ENCODE results near the gene CCSER1.
"Not testable (repeated sequence)": the region's sequence is repeated elsewhere in the genome, so short reads cannot be mapped to it uniquely, and the experiment has no call there.

Gene CCSER1

DNA sequence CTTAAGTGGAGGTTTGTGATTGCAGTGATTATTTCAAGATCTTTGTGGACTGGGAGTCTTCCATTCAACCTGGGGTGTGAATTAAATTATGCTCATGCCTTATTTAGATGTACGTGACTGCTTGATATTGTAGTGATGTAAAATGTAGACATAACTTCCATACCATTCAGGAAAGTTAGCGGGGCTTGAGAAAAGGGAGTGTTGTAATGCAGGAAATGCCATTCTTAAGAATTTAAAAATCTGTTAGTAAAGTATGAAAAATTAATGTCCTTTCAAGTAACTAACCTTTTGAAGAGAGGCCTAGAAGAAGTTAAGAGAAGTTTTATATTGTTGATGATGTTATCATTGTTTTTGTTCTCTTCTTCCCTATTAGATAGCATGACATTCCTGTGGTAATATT is 318.2 kb downstream of the CCSER1 start:
- DNase-seq (ENCODE audit: low read depth in 2 of 2): no peak

- no peak for DNase-seq (ENCODE audit: low read depth in 2 of 2)
Observed at GRCh38 chr4:90449626-90450025, 322.4 kb downstream of the CCSER1 start.

DNA sequence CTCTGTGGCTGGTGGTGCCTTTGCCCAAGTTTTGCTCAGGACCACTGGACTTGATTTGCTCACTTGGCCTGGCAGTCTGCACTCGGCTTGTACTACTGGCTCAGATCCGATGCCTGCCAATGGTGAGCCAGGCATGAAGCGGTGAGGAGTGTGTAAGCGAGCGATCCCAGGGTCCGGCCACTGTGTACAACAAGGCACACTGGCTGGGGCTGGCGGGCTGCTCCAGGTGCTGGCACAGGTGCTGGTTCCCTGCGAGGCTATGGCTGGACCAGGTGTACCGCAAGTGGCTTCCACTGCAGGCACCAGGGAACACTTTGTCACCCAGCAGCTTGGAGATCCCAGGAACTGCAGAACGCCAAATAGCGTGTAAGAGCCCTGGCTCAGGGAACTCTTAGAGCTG is 329.7 kb downstream of the CCSER1 start:
- no peak for DNase-seq (ENCODE audit: low read depth in 2 of 2)

GRCh38 chr4:90457817-90458216 is 330.6 kb downstream of the CCSER1 start:
- DNase-seq (ENCODE audit: low read depth in 2 of 2): no peak

DNA sequence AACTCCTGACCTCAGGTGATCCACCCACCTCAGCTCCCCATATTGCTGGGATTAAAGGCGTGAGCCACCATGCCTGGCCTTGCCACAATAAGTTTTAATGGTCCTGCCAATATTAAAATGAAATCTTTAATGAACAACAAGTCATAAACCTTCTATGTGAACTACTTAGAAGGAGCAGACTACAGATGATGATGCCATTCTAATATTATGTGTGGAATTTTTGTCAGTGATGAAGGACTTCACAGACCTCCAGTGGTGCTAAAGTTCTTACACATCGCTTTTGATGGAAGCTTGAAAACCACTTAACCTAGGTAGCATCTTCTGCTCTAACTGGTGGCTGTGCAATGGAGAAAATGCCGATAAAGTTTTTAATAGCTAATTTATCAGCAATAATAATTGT is 331.4 kb downstream of the CCSER1 start:
- DNase-seq (ENCODE audit: low read depth in 2 of 2): no peak

DNA sequence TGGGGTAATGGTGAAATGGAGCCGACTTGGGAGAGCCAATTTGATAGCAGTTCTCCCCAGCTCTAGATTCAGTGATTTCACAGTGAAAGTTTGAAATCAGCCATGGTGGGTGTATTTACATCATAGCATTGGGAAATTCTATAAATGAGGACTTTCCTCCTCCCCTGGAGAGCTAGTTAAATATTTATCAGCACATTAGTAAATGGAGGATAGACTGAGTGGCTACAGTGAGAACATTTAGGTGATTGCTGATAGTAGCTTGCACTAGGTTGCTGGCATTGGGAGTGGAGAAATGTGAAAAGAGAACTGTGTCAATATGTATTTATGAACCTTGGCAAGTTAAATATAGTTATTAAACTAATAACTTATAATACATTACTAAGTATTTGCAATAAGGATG is 347.3 kb downstream of the CCSER1 start:
- no peak for DNase-seq (ENCODE audit: low read depth in 2 of 2)

DNA sequence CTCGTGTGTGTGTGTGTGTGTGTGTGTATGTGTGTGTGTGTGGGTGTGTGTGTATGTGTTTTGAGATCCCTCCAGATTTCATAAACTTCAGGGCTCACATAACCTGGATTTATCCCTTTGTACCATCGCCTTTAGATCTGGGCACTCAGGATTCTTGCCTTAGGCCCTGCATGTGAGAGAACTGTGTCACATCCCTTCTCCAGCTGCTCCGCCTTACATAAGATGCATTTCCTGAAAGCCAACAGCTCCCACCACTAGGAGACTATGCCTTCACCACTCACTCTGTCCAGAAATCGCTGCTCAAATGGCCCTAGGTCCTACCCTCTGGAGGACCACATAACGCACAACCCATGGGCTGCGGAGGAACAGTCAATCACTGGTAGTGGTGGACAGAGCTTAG is 348.8 kb downstream of the CCSER1 start:
- DNase-seq (ENCODE audit: low read depth in 2 of 2): no peak

- no peak for DNase-seq (ENCODE audit: low read depth in 2 of 2)
Observed at GRCh38 chr4:90476586-90476985, 349.4 kb downstream of the CCSER1 start.

- not testable (repeated sequence) for DNase-seq (ENCODE audit: low read depth in 2 of 2)
Observed at GRCh38 chr4:90484894-90485293, 357.7 kb downstream of the CCSER1 start.

GRCh38 chr4:90486346-90486745 is 359.2 kb downstream of the CCSER1 start:
- no peak for DNase-seq (ENCODE audit: low read depth in 2 of 2)

- DNase-seq (ENCODE audit: low read depth in 2 of 2): no peak
Observed at GRCh38 chr4:90495211-90495610, 368.0 kb downstream of the CCSER1 start.

DNA sequence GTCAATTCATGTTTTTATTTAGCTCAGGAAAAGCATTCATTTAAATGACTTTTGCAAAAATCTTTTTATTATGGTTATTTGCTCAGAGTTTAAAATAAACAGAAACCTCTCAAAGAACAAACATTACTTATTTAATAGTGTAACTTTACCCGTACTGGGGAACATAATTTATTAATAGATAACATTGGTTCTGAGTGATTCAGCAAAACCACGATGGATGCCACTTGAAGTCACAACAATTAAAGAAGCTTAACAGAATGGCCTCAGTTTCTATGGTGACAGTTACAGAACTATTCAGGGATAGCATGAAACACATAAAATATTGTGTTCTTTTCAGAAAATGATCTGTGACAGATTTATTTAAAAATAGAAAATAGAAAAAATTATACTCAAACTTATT is 368.7 kb downstream of the CCSER1 start:
- DNase-seq (ENCODE audit: low read depth in 2 of 2): no peak

- DNase-seq (ENCODE audit: low read depth in 2 of 2): no peak
Observed at GRCh38 chr4:90498175-90498574, 371.0 kb downstream of the CCSER1 start.

GRCh38 chr4:90503677-90504076 is 376.5 kb downstream of the CCSER1 start:
- DNase-seq (ENCODE audit: low read depth in 2 of 2): no peak

DNA sequence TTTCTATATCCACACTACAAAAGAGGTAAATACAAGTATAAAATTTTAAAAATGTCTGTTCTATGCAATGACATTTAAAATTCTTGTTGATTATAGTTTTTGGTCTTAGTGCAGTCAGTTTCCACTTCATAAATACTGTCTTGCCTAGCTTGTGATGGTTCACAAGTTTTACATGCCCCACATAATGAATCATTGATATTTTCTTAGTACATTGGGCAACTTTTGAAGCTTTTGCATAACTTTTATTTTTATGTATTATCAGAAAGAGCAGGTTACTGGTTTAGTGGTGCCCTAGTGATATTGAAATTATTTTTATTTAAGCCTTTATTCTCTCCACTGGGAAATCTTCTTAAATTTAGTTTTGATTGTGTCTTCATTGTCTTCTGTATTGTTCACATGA is 388.0 kb downstream of the CCSER1 start:
- DNase-seq (ENCODE audit: low read depth in 2 of 2): no peak

GRCh38 chr4:90528551-90528950 is 401.4 kb downstream of the CCSER1 start:
- no peak for DNase-seq (ENCODE audit: low read depth in 2 of 2)

GRCh38 chr4:90536408-90536807 is 409.2 kb downstream of the CCSER1 start:
- DNase-seq (ENCODE audit: low read depth in 2 of 2): no peak

DNA sequence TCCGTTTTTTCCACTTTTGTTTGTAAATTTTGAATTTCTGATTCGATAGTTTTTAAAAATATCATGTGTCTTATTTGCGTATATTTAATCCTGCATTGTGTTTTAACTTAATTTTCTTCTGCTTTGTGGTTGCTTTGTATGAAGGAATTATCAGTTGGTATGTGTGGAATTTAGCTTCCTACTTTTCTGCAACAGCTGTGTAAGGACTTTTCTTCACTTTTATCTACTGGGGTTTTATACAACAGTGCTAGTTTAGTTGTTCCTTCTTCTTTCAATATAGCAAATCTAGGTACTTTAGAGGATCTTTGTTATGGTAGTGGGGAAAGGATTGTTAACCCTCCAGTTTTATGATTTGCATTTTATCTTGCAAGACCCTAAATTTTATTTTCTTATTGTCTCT is 410.3 kb downstream of the CCSER1 start:
- DNase-seq (ENCODE audit: low read depth in 2 of 2): no peak

DNA sequence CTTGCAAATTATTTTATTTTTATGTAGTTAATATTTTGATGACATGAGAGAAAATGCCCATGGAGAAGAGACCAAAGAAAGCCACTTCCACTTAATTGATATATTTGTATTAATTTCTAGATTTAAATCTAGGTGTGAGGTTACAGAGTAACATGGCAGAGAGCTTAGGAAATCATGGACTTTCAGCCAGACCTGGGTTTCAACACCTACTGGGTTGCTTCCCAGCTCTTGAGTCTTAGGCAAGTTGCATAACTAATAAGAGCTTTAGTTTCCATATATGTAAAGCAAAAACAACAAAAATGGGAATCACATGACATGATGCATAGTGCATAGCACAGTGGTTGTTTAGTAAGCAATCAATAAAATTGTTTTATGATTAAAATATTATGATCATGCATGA is 413.3 kb downstream of the CCSER1 start:
- no peak for DNase-seq (ENCODE audit: low read depth in 2 of 2)

GRCh38 chr4:90542216-90542615 is 415.0 kb downstream of the CCSER1 start:
- DNase-seq (ENCODE audit: low read depth in 2 of 2): no peak

- no peak for DNase-seq (ENCODE audit: low read depth in 2 of 2)
Observed at GRCh38 chr4:90543419-90544170, 416.4 kb downstream of the CCSER1 start.

- DNase-seq (ENCODE audit: low read depth in 2 of 2): no peak
Observed at GRCh38 chr4:90544532-90545045, 417.4 kb downstream of the CCSER1 start.

DNA sequence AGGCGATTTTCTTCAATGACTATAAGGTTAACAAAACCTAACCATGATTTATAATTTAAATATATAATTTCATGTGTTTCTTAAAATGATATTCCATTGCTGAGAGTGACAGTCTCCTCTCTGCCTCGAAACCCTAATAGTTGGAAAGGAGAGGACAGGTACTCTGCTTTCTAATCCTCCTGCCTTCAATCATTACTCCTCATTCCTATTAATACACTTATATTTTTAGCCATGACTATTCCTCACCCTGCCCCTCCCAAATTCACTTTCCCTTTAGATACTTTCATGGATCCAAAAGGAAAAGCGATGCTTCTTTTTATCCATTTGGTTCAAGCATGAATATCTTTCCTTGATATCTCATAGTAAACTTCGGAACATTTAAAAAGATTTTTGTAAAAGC is 418.2 kb downstream of the CCSER1 start:
- DNase-seq (ENCODE audit: low read depth in 2 of 2): no peak

- DNase-seq (ENCODE audit: low read depth in 2 of 2): no peak
Observed at GRCh38 chr4:90546114-90546513, 418.9 kb downstream of the CCSER1 start.
